Mucosa of descending colon (tissue), 3 donors: Measurements from ENCODE around the gene MIX23. TPM values are rescaled to one million over a fixed set of nuclear protein-coding genes. Genes with fewer than 3 reads are reported as not detected.

Source experiments
- ATAC-seq: fragments of 200-7000 bp; cut with Tn5 transposase; one replicate; pipeline ENCODE4 v1.9.1; 2020; ENCODE audit warnings: mild to moderate bottlenecking, moderate library complexity
- DNase-seq, 3 donors: peaks; one replicate each; pipeline ENCODE4 v3.0.0-alpha.2; 2020
- H3K36me3 ChIP-seq: fragments of 200-600 bp; one replicate; pipeline ENCODE4 v1.8.0; 2021; ENCODE audit warnings: low read depth, mild to moderate bottlenecking
- H3K4me1 ChIP-seq: fragments of 200-600 bp; one replicate; pipeline ENCODE4 v1.8.0; 2021; ENCODE audit warnings: low read depth, mild to moderate bottlenecking
- H3K4me3 ChIP-seq: fragments of 200-600 bp; one replicate; pipeline ENCODE4 v1.8.0; 2021; ENCODE audit warnings: mild to moderate bottlenecking
- H3K9me3 ChIP-seq: fragments of 200-600 bp; one replicate; pipeline ENCODE4 v1.8.0; 2021; ENCODE audit warnings: mild to moderate bottlenecking
- CTCF ChIP-seq: fragments of 200-600 bp; IDR thresholded peaks from one replicate; pipeline ENCODE4 v1.8.0; 2022; ENCODE audit warnings: antibody characterized with exemption, mild to moderate bottlenecking
- intact Hi-C, 2 donors: fragments of 100-400 bp; cut with DNase I in 1 of 2; cut with micrococcal nuclease in 1 of 2; formaldehyde crosslinking; loops; one replicate each; pipeline versions ENCODE4 v1.11.0 to v1.11.1; 2022; cut with DNase I, micrococcal nuclease
- total RNA-seq, 3 donors: library from RNA; stranded (reverse); fragmentation: NEBNext Ultra II Directional in 2 of 3; extraction: Animal tissue kit (Norgen Biotek cat#: 25700) in 2 of 3; gene quantifications; one replicate each; pipeline versions ENCODE4 v1.2.1 to v1.2.4, GENCODE V29; 2021 to 2023
- donor health status: DM: no; HTN: no; CAD: no; lungs with moderate emphysema.
- donor health status: DM: no; HTN: no; CAD: no.
- donor health status: DM: no; HTN: yes; CAD: no.

Gene MIX23
- total RNA-seq, 3 donors from 2014 or later = 27.5 to 37.7 (median 33.2) TPM

- DNase-seq = no peak
- ATAC-seq = no peak
- H3K9me3 ChIP-seq = no peaks in the 10 kb centered on the region
- H3K4me3 ChIP-seq = no peak overlapping the region
- TF ChIP-seq CTCF = no peak
- intact Hi-C loops = no loop called here
- H3K4me1 ChIP-seq = peaks cover 4% of the 10 kb centered on the region
- H3K36me3 ChIP-seq = no peaks in the 10 kb centered on the region
Observed at GRCh38 chr3:122325769-122326168, 57.3 kb downstream of the MIX23 start.

GRCh38 chr3:122324871-122325323 is 58.1 kb downstream of the MIX23 start, which contains the start of gene CSTA:
TSS of gene CSTA (plus strand) at chr3:122325248. CDS start at chr3:122325293, 45 bp downstream.
- TF ChIP-seq CTCF = no peak
- Histone ChIP-seq H3K4me1 (peaks cover 4% of the 10 kb centered on the region), H3K36me3 (no peaks in the 10 kb centered on the region), H3K4me3 (no peak within 1 kb of the TSS), H3K9me3 (no peaks in the 10 kb centered on the region)
- ATAC-seq (no peak), DNase-seq (no peak)
- intact Hi-C loops = no loop called here

- intact Hi-C loops = no loop called here
- Histone ChIP-seq H3K9me3 (peaks cover 4% of the 10 kb centered on the region), H3K4me3 (no peak overlapping the region), H3K36me3 (no peaks in the 10 kb centered on the region), H3K4me1 (peaks cover 4% of the 10 kb centered on the region)
- no peak for DNase-seq
- ATAC-seq = peak; percentile 40
- TF ChIP-seq CTCF = no peak
Observed at GRCh38 chr3:122322095-122323075, 60.6 kb downstream of the MIX23 start.

- no peaks in the 10 kb centered on the region for H3K36me3 ChIP-seq
- intact Hi-C loops = no loop called here
- no peak overlapping the region for H3K4me3 ChIP-seq
- peaks cover 4% of the 10 kb centered on the region for H3K9me3 ChIP-seq
- DNase-seq (no peak), ATAC-seq (no peak)
- peaks cover 8% of the 10 kb centered on the region for H3K4me1 ChIP-seq
- no peak for TF ChIP-seq CTCF
Observed at GRCh38 chr3:122318620-122319019, 64.4 kb downstream of the MIX23 start.

- intact Hi-C loops = no loop called here
- no peak for TF ChIP-seq CTCF
- no peaks in the 10 kb centered on the region for H3K36me3 ChIP-seq
- no peak overlapping the region for H3K4me3 ChIP-seq
- peaks cover 4% of the 10 kb centered on the region for H3K9me3 ChIP-seq
- DNase-seq = no peak
- H3K4me1 ChIP-seq = peaks cover 7% of the 10 kb centered on the region
- ATAC-seq = no peak
Observed at GRCh38 chr3:122316368-122316767, 66.7 kb downstream of the MIX23 start.
